Mucosa of descending colon (tissue), 3 donors: ENCODE results near the gene TSEN34. TPM values are rescaled to one million over a fixed set of nuclear protein-coding genes. Genes with fewer than 3 reads are reported as not detected.

Source experiments
- ATAC-seq: fragments of 200-7000 bp; cut with Tn5 transposase; one replicate; pipeline ENCODE4 v1.9.1; 2020; ENCODE audit warnings: mild to moderate bottlenecking, moderate library complexity
- DNase-seq, 3 donors: peaks; one replicate each; pipeline ENCODE4 v3.0.0-alpha.2; 2020
- H3K36me3 ChIP-seq: fragments of 200-600 bp; one replicate; pipeline ENCODE4 v1.8.0; 2021; ENCODE audit warnings: low read depth, mild to moderate bottlenecking
- H3K4me1 ChIP-seq: fragments of 200-600 bp; one replicate; pipeline ENCODE4 v1.8.0; 2021; ENCODE audit warnings: low read depth, mild to moderate bottlenecking
- H3K4me3 ChIP-seq: fragments of 200-600 bp; one replicate; pipeline ENCODE4 v1.8.0; 2021; ENCODE audit warnings: mild to moderate bottlenecking
- H3K9me3 ChIP-seq: fragments of 200-600 bp; one replicate; pipeline ENCODE4 v1.8.0; 2021; ENCODE audit warnings: mild to moderate bottlenecking
- CTCF ChIP-seq: fragments of 200-600 bp; IDR thresholded peaks from one replicate; pipeline ENCODE4 v1.8.0; 2022; ENCODE audit warnings: antibody characterized with exemption, mild to moderate bottlenecking
- intact Hi-C, 2 donors: fragments of 100-400 bp; cut with DNase I in 1 of 2; cut with micrococcal nuclease in 1 of 2; formaldehyde crosslinking; loops; one replicate each; pipeline versions ENCODE4 v1.11.0 to v1.11.1; 2022; cut with DNase I, micrococcal nuclease
- total RNA-seq, 3 donors: library from RNA; stranded (reverse); fragmentation: NEBNext Ultra II Directional in 2 of 3; extraction: Animal tissue kit (Norgen Biotek cat#: 25700) in 2 of 3; gene quantifications; one replicate each; pipeline versions ENCODE4 v1.2.1 to v1.2.4, GENCODE V29; 2021 to 2023
- donor health status: DM: no; HTN: no; CAD: no; lungs with moderate emphysema.
- donor health status: DM: no; HTN: no; CAD: no.
- donor health status: DM: no; HTN: yes; CAD: no.

The TSEN34 gene
- total RNA-seq, 3 donors from 2014 or later, result 35.0 to 40.3 (median 35.2) TPM

GRCh38 chr19:54148158-54148557 is 43.0 kb upstream of the TSEN34 start:
- Histone ChIP-seq H3K36me3 (peaks cover 32% of the 10 kb centered on the region), H3K9me3 (no peaks in the 10 kb centered on the region), H3K4me3 (no peak overlapping the region), H3K4me1 (no peaks in the 10 kb centered on the region)
- DNase-seq (no peak), ATAC-seq (no peak)
- intact Hi-C loops, result no loop called here
- TF ChIP-seq CTCF, result no peak

GRCh38 chr19:54149021-54149812 is 41.9 kb upstream of the TSEN34 start:
- ATAC-seq (no peak), DNase-seq (no peak)
- Histone ChIP-seq H3K9me3 (no peaks in the 10 kb centered on the region), H3K36me3 (peaks cover 23% of the 10 kb centered on the region), H3K4me3 (no peak overlapping the region), H3K4me1 (no peaks in the 10 kb centered on the region)
- intact Hi-C loops, result no loop called here
- no peak for TF ChIP-seq CTCF

- no peaks in the 10 kb centered on the region for H3K9me3 ChIP-seq
- DNase-seq, result no peak
- no peak for TF ChIP-seq CTCF
- ATAC-seq, result no peak
- intact Hi-C loops, result no loop called here
- peaks cover 25% of the 10 kb centered on the region for H3K36me3 ChIP-seq
- no peaks in the 10 kb centered on the region for H3K4me1 ChIP-seq
- no peak overlapping the region for H3K4me3 ChIP-seq
These were observed 39.6 kb upstream of the TSEN34 start for GRCh38 chr19:54151362-54152035.

- DNase-seq, result no peak
- intact Hi-C loops, result no loop called here
- no peak for TF ChIP-seq CTCF
- Histone ChIP-seq H3K4me1 (no peaks in the 10 kb centered on the region), H3K4me3 (no peak overlapping the region), H3K9me3 (no peaks in the 10 kb centered on the region), H3K36me3 (peaks cover 20% of the 10 kb centered on the region)
- no peak for ATAC-seq
These were observed 38.8 kb upstream of the TSEN34 start for GRCh38 chr19:54152267-54152666.

- intact Hi-C loops, result no loop called here
- no peak for ATAC-seq
These were observed 38.1 kb upstream of the TSEN34 start for GRCh38 chr19:54152878-54153524.

More at GRCh38 chr19:54152878-54153524, 38.1 kb upstream of the TSEN34 start:
- DNase-seq, result no peak
- H3K4me1 ChIP-seq, result no peaks in the 10 kb centered on the region
- no peaks in the 10 kb centered on the region for H3K9me3 ChIP-seq
- TF ChIP-seq CTCF, result no peak
- peaks cover 18% of the 10 kb centered on the region for H3K36me3 ChIP-seq
- H3K4me3 ChIP-seq, result no peak overlapping the region
